H1 (cell line): ENCODE results near the gene RPS3. TPM values are rescaled to one million over a fixed set of nuclear protein-coding genes. Genes with fewer than 3 reads are reported as not detected.

ENCODE experiments used
- CTCF ChIA-PET: fragments of 300-600 bp; sonication (Branson Sonifier 250); formaldehyde crosslinking; loops from one replicate; lab custom pipeline; 2021; ENCODE audit not compliant: partially characterized antibody; lab: Charles Lee
- POLR2A ChIA-PET: fragments of 300-600 bp; sonication (Branson Sonifier 250); formaldehyde crosslinking; loops from one replicate; lab custom pipeline; 2021; ENCODE audit warnings: inconsistent platforms; ENCODE audit not compliant: partially characterized antibody; lab: Charles Lee
- DNase-seq, 2 experiments: peaks; one replicate each; pipeline versions ENCODE4 v3.0.0 to v3.0.0-alpha.2; 2010 to 2022; ENCODE audit warnings: low spot score in 2 of 2, low read depth in 1 of 2, mixed read lengths in 1 of 2
- FAIRE-seq: peaks from 2 replicates; lab custom pipeline; 2011; peaks lifted over from hg19 to GRCh38; lab: Jason Lieb, UNC
- H2AFZ ChIP-seq: 2 replicates; pipeline ENCODE4 v1.8.1; 2012; ENCODE audit warnings: low read length, inconsistent platforms
- H2AK5ac ChIP-seq: 2 replicates; pipeline ENCODE4 v1.6.1; 2013; ENCODE audit warnings: low read depth, low read length
- H2BK120ac ChIP-seq: replicated peaks from 2 replicates; pipeline ENCODE3; 2013; ENCODE audit warnings: low read depth, low read length, inconsistent platforms
- H2BK12ac ChIP-seq: 2 replicates; pipeline ENCODE4 v1.6.1; 2013; ENCODE audit warnings: low read depth, low read length
- H2BK15ac ChIP-seq: 2 replicates; pipeline ENCODE4 v1.6.1; 2013; ENCODE audit warnings: low read length
- H2BK20ac ChIP-seq: 2 replicates; pipeline ENCODE4 v1.6.1; 2013; ENCODE audit warnings: low read length
- H2BK5ac ChIP-seq: 2 replicates; pipeline ENCODE4 v1.6.1; 2013; ENCODE audit warnings: low read depth, low read length
- H3K14ac ChIP-seq: 2 replicates; pipeline ENCODE4 v1.6.1; 2013; ENCODE audit warnings: inconsistent platforms; ENCODE audit not compliant: insufficient read length
- H3K18ac ChIP-seq: 2 replicates; pipeline ENCODE4 v1.6.1; 2013; ENCODE audit warnings: low read length; ENCODE audit errors: extremely low read depth
- H3K23ac ChIP-seq: 2 replicates; pipeline ENCODE4 v1.6.1; 2013; ENCODE audit warnings: inconsistent platforms; ENCODE audit not compliant: insufficient read length
- H3K23me2 ChIP-seq: 2 replicates; pipeline ENCODE4 v1.6.1; 2013; ENCODE audit warnings: low read depth, low read length
- H3K27ac ChIP-seq: 2 replicates; pipeline ENCODE4 v1.6.1; 2011; ENCODE audit warnings: low read depth, low read length, inconsistent platforms
- H3K27me3 ChIP-seq, 4 experiments: replicated peaks in 1 of 4; 1 replicate in 1 of 4; 2 replicates in 3 of 4; pipeline versions ENCODE4 v1.6.1 to v1.8.1; 2011 to 2013; ENCODE audit warnings: low read length in 3 of 4, mild to moderate bottlenecking in 3 of 4, inconsistent platforms in 2 of 4, mixed read lengths in 2 of 4, moderate library complexity in 1 of 4; ENCODE audit not compliant: control insufficient read depth in 3 of 4, insufficient read depth in 3 of 4; ENCODE audit errors: extremely low read depth in 1 of 4
- H3K36me3 ChIP-seq, 4 experiments: 2 replicates each; pipeline versions ENCODE4 v1.6.1 to v1.8.1; 2011 to 2013; ENCODE audit warnings: mild to moderate bottlenecking in 4 of 4, low read length in 3 of 4, moderate library complexity in 2 of 4, control low read depth in 1 of 4, inconsistent platforms in 1 of 4; ENCODE audit not compliant: insufficient read depth in 4 of 4, control insufficient read depth in 2 of 4
- H3K4ac ChIP-seq: replicated peaks from 2 replicates; pipeline ENCODE3; 2013; ENCODE audit warnings: low read length, low read depth, mixed read lengths, inconsistent platforms; ENCODE audit not compliant: insufficient read length
- H3K4me1 ChIP-seq, 4 experiments: replicated peaks in 1 of 4; 1 replicate in 1 of 4; 2 replicates in 3 of 4; pipeline versions ENCODE4 v1.6.1 to v1.8.1; 2011 to 2013; ENCODE audit warnings: low read length in 3 of 4, inconsistent platforms in 2 of 4, mixed read lengths in 1 of 4; ENCODE audit not compliant: insufficient read depth in 4 of 4, control insufficient read depth in 3 of 4
- H3K4me2 ChIP-seq, 2 experiments: 2 replicates each; pipeline versions ENCODE4 v1.6.1 to v1.8.1; 2011 to 2013; ENCODE audit warnings: low read depth in 2 of 2, low read length in 2 of 2, control low read depth in 1 of 2, inconsistent platforms in 1 of 2, mild to moderate bottlenecking in 1 of 2; ENCODE audit not compliant: insufficient read depth in 1 of 2
- H3K4me3 ChIP-seq, 4 experiments: fragments of 200-600, 300-600 bp in 1 of 4; sonication (generic), shearing (Covaris generic), sonication (Bioruptor Twin) in 1 of 4; 2 replicates each; pipeline versions ENCODE4 v1.5.1 to v1.8.1; 2011 to 2016; ENCODE audit warnings: low read length in 4 of 4, low read depth in 3 of 4, control low read depth in 2 of 4, inconsistent platforms in 2 of 4, mild to moderate bottlenecking in 2 of 4, mixed read lengths in 1 of 4, moderate library complexity in 1 of 4; ENCODE audit not compliant: insufficient read depth in 2 of 4; ENCODE audit errors: extremely low read depth in 1 of 4
- H3K56ac ChIP-seq: replicated peaks from 2 replicates; pipeline ENCODE3; 2013; ENCODE audit warnings: low read depth, mild to moderate bottlenecking, mixed read lengths, low read length, inconsistent platforms; ENCODE audit not compliant: insufficient read length
- H3K79me1 ChIP-seq: 2 replicates; pipeline ENCODE4 v1.6.1; 2013; ENCODE audit warnings: low read depth, low read length, control low read depth
- H3K79me2 ChIP-seq, 2 experiments: 2 replicates each; pipeline versions ENCODE4 v1.6.1 to v1.8.1; 2012 to 2013; ENCODE audit warnings: low read length in 2 of 2, mild to moderate bottlenecking in 2 of 2, inconsistent platforms in 1 of 2; ENCODE audit not compliant: insufficient read depth in 2 of 2, control insufficient read depth in 1 of 2
- H3K9ac ChIP-seq, 4 experiments: replicated peaks in 1 of 4; 1 replicate in 1 of 4; 2 replicates in 3 of 4; pipeline versions ENCODE4 v1.6.1 to v1.8.1; 2011 to 2013; ENCODE audit warnings: low read depth in 3 of 4, low read length in 3 of 4, control low read depth in 2 of 4, mild to moderate bottlenecking in 2 of 4, moderate library complexity in 2 of 4, inconsistent platforms in 1 of 4; ENCODE audit errors: extremely low read depth in 1 of 4
- H3K9me3 ChIP-seq, 2 experiments: 2 replicates each; pipeline versions ENCODE4 v1.6.1 to v1.8.1; 2012 to 2013; ENCODE audit warnings: mild to moderate bottlenecking in 2 of 2, moderate library complexity in 2 of 2, control low read depth in 1 of 2, inconsistent platforms in 1 of 2, low read depth in 1 of 2, low read length in 1 of 2, mixed read lengths in 1 of 2; ENCODE audit not compliant: insufficient read depth in 2 of 2
- H4K20me1 ChIP-seq, 2 experiments: replicated peaks in 1 of 2; 2 replicates each; pipeline versions ENCODE3 to v1.8.1; 2011 to 2013; ENCODE audit warnings: inconsistent platforms in 2 of 2, low read length in 2 of 2, mild to moderate bottlenecking in 1 of 2; ENCODE audit not compliant: insufficient read depth in 2 of 2, control insufficient read depth in 1 of 2
- H4K5ac ChIP-seq: 2 replicates; pipeline ENCODE4 v1.6.1; 2013; ENCODE audit warnings: low read length, low read depth, mixed read lengths, inconsistent platforms; ENCODE audit not compliant: insufficient read length
- H4K8ac ChIP-seq: 2 replicates; pipeline ENCODE4 v1.8.0; 2013; ENCODE audit warnings: mild to moderate bottlenecking, moderate library complexity, low read length, inconsistent platforms; ENCODE audit not compliant: insufficient read depth; ENCODE audit errors: extremely low read depth
- H4K91ac ChIP-seq: replicated peaks from 2 replicates; pipeline ENCODE3; 2013; ENCODE audit warnings: low read length, mixed read lengths, inconsistent platforms; ENCODE audit not compliant: insufficient read length
- ATF3 ChIP-seq: IDR thresholded peaks from 2 replicates; pipeline ENCODE4 v1.6.1; 2011; ENCODE audit warnings: low read depth, mild to moderate bottlenecking, low read length; ENCODE audit not compliant: insufficient read depth
- BCL11A ChIP-seq, 2 experiments: IDR thresholded peaks; one replicate each; pipeline ENCODE4 v1.6.1; 2011; ENCODE audit warnings: low read depth in 2 of 2, low read length in 2 of 2, mild to moderate bottlenecking in 2 of 2
- CEBPB ChIP-seq: IDR thresholded peaks from 2 replicates; pipeline ENCODE4 v1.6.1; 2012; ENCODE audit warnings: low read depth, low read length
- CHD2 ChIP-seq: IDR thresholded peaks from 2 replicates; pipeline ENCODE4 v1.6.1; 2012; ENCODE audit warnings: low read length, improper control_type of control experiment
- EZH2 ChIP-seq: fragments of 200-600 bp; sonication (generic); IDR thresholded peaks from 2 replicates; pipeline ENCODE4 v1.7.1; 2012; ENCODE audit warnings: low read depth, mild to moderate bottlenecking, moderate library complexity, low read length, inconsistent platforms; ENCODE audit not compliant: severe bottlenecking
- FOSL1 ChIP-seq: IDR thresholded peaks from 2 replicates; pipeline ENCODE4 v1.6.1; 2011; ENCODE audit warnings: mild to moderate bottlenecking, low read depth, low read length, moderate library complexity; ENCODE audit not compliant: insufficient read depth
- POLR2A ChIP-seq, 2 experiments: IDR thresholded peaks; 1 replicate in 1 of 2; 2 replicates in 1 of 2; pipeline ENCODE4 v1.6.1; 2011; ENCODE audit warnings: low read depth in 2 of 2, low read length in 2 of 2, mild to moderate bottlenecking in 2 of 2; ENCODE audit errors: control extremely low read depth in 1 of 2
- RAD21 ChIP-seq, 2 experiments: IDR thresholded peaks in 1 of 2; conservative IDR thresholded peaks in 1 of 2; 2 replicates each; pipeline ENCODE4 v1.6.1; 2011; ENCODE audit warnings: low read depth in 2 of 2, low read length in 2 of 2, improper control_type of control experiment in 1 of 2, inconsistent platforms in 1 of 2, mild to moderate bottlenecking in 1 of 2, moderate library complexity in 1 of 2
- RXRA ChIP-seq: IDR thresholded peaks from 2 replicates; pipeline ENCODE4 v1.6.1; 2011; ENCODE audit warnings: low read depth, mild to moderate bottlenecking, low read length, moderate library complexity; ENCODE audit not compliant: insufficient read depth
- SAP30 ChIP-seq: fragments of 300-600 bp; sonication (generic); IDR thresholded peaks from 2 replicates; pipeline ENCODE4 v1.7.1; 2012; ENCODE audit warnings: low read length, moderate library complexity, mild to moderate bottlenecking, inconsistent platforms; ENCODE audit not compliant: insufficient read depth, insufficient replicate concordance
- SIX5 ChIP-seq: IDR thresholded peaks from 2 replicates; pipeline ENCODE4 v1.6.1; 2011; ENCODE audit warnings: mild to moderate bottlenecking, low read depth, low read length
- SP4 ChIP-seq: IDR thresholded peaks from 2 replicates; pipeline ENCODE4 v1.6.1; 2012; ENCODE audit warnings: low read length, inconsistent platforms
- SRF ChIP-seq: IDR thresholded peaks from 2 replicates; pipeline ENCODE4 v1.6.1; 2011; ENCODE audit warnings: mild to moderate bottlenecking, low read depth, low read length, moderate library complexity
- TEAD4 ChIP-seq: IDR thresholded peaks from 2 replicates; pipeline ENCODE4 v1.6.1; 2012; ENCODE audit warnings: low read depth, low read length, inconsistent platforms, mixed read lengths
- WGBS, 2 experiments: shearing (Covaris generic) in 1 of 2; methylation state at CpG; one replicate each; pipeline versions ENCODE4 v1.1.6 to v1.1.7; 2013 to 2015; ENCODE audit warnings: low lambda C conversion rate in 2 of 2, mixed read lengths in 2 of 2, inconsistent platforms in 1 of 2, low coverage in 1 of 2, missing lambda C conversion rate in 1 of 2; ENCODE audit not compliant: insufficient replicate concordance in 2 of 2, insufficient coverage in 1 of 2, insufficient read length in 1 of 2; ENCODE audit errors: extremely low coverage in 1 of 2, missing lambda C conversion rate in 1 of 2; 5-methylcytosine and 5-hydroxymethylcytosine counted together
- polyA plus RNA-seq, 7 experiments: library from polyadenylated mRNA; depleted of rRNA in 3 of 7; stranded (reverse) in 5 of 7; unstranded in 2 of 7; fragments of >200 nt in 5 of 7; fragments of 200-250 nt in 2 of 7; gene quantifications; 1 replicate in 5 of 7; 2 replicates in 1 of 7; 4 replicates in 1 of 7; pipeline versions ENCODE4 v1.2.1 to v1.2.3, GENCODE V29; 2011 to 2013; ENCODE audit warnings: missing spikeins in 2 of 7, mixed read lengths in 2 of 7
- total RNA-seq: library from RNA; stranded (reverse); fragmentation: NEBNext Ultra II Directional; extraction: Animal tissue kit (Norgen Biotek cat#: 25700); gene quantifications from 2 replicates; pipeline ENCODE4 v1.2.1, GENCODE V29; 2021

RPS3 gene
- total and polyA plus RNA-seq, 2 of the 8 experiments (the other 6 are each of a cell fraction or from before 2014, with no cell fraction given) = 3,813 to 4,194 TPM

- CTCF ChIA-PET = interaction anchor here (0.8 to 9.3 kb wide), 11 partner anchors 13 to 159 kb away, joined by 3 to 318 read pairs (median 5); partner anchors contain the start of gene GDPD5
- Histone ChIP-seq H3K23ac (no peak overlapping the region), H3K18ac (no peak overlapping the region), H3K23me2 (no peaks in the 10 kb centered on the region), H2BK5ac (no peak overlapping the region), H2BK12ac (no peak overlapping the region), H3K4me2 (0 out of 4 replicates have a peak overlapping the region, but pooled peaks of 1 of the 2 experiments have one; percentile 6), H3K79me2 (no peaks in the 10 kb centered on the region), H3K4me1 (peaks cover 0 to 16% (median 6%) of the 10 kb centered on the region in 4 experiments; a peak in 4 of 7 replicates), H2BK15ac (no peak overlapping the region), H3K27me3 (0 out of 7 replicates have a peak, but pooled peaks cover 0 to 2% (median under 1%) of the 10 kb centered on the region in 4 experiments), H4K5ac (no peak overlapping the region), H3K9ac (no peak overlapping the region), H2AFZ (no peak overlapping the region), H3K4ac (no peak overlapping the region), H4K20me1 (peaks cover 2% of the 10 kb centered on the region in 2 experiments), H3K14ac (no peak overlapping the region), H2AK5ac (no peak overlapping the region), H4K8ac (no peak overlapping the region; the same call in 1 of the 2 replicates), H3K27ac (no peak overlapping the region), H2BK120ac (no peak overlapping the region), H3K36me3 (no peaks in the 10 kb centered on the region), H4K91ac (no peak overlapping the region), H3K56ac (no peak overlapping the region), H3K9me3 (no peaks in the 10 kb centered on the region), H2BK20ac (no peak overlapping the region), H3K79me1 (no peaks in the 10 kb centered on the region), H3K4me3 (no peak overlapping the region)
- POLR2A ChIA-PET = interaction anchor here (1.0 to 4.5 kb wide), 3 partner anchors 9 to 39 kb away, joined by 4 to 20 read pairs (median 13); no protein-coding TSS in a partner anchor
- WGBS, 2 experiments = 83% methylated on average over 14 of the region's 14 CpGs; no CpG with 5 or more reads in 1 of the 2 experiments
- no peak for DNase-seq
- FAIRE-seq = no peak
- TF ChIP-seq BCL11A (IDR thresholded peaks at IDR 0.05; ENCODE audit: low read depth in 2 of 2, low read length in 2 of 2) (no peak), RXRA (no peak), CEBPB (no peak), SIX5 (no peak), ATF3 (no peak), RAD21 (IDR thresholded peaks at IDR 0.05 in 1 of 2, conservative IDR thresholded peaks at IDR 0.05 in 1 of 2; ENCODE audit: low read depth in 2 of 2, low read length in 2 of 2) (no peak), EZH2 (no peak), POLR2A (IDR thresholded peaks at IDR 0.05; ENCODE audit: control extremely low read depth in 1 of 2, low read depth in 2 of 2, low read length in 2 of 2) (no peak), SRF (no peak), SAP30 (no peak), FOSL1 (no peak), CHD2 (no peak), SP4 (no peak), TEAD4 (no peak)
Measured at GRCh38 chr11:75439026-75439425, 39.7 kb downstream of the RPS3 start.
